GM04503 (cell line): ENCODE results near the gene HADHA.
"Not testable (repeated sequence)": the region's sequence is repeated elsewhere in the genome, so short reads cannot be mapped to it uniquely, and the experiment has no call there.

Experiments
- DNase-seq: peaks from one replicate; pipeline ENCODE4 v3.0.0-alpha.2; 2012; ENCODE audit warnings: low read depth

Gene HADHA

GRCh38 chr2:26173776-26174482, 70.5 kb downstream of the HADHA start:
- DNase-seq = no peak

GRCh38 chr2:26172871-26173775, 71.3 kb downstream of the HADHA start, which contains the start of gene GAREM2:
Gene GAREM2, plus strand, starts transcription at chr2:26173088. Its CDS starts 133 bp downstream, at chr2:26173221.
- DNase-seq = no peak

GRCh38 chr2:26172189-26172870, 72.1 kb downstream of the HADHA start:
- DNase-seq = no peak

GRCh38 chr2:26170795-26171194, 73.6 kb downstream of the HADHA start:
- DNase-seq = no peak

GRCh38 chr2:26169681-26170414, 74.6 kb downstream of the HADHA start:
- no peak for DNase-seq

GRCh38 chr2:26169226-26169625, 75.2 kb downstream of the HADHA start:
- DNase-seq = no peak

- DNase-seq = no peak
These were observed 75.6 kb downstream of the HADHA start for GRCh38 chr2:26168785-26169184.

GRCh38 chr2:26166541-26166940, 77.9 kb downstream of the HADHA start:
- not testable (repeated sequence) for DNase-seq

GRCh38 chr2:26165403-26165802, 79.0 kb downstream of the HADHA start:
- DNase-seq = no peak

- no peak for DNase-seq
These were observed 79.7 kb downstream of the HADHA start for GRCh38 chr2:26164641-26165211.

GRCh38 chr2:26164231-26164630, 80.2 kb downstream of the HADHA start:
- no peak for DNase-seq

GRCh38 chr2:26162963-26163362, 81.5 kb downstream of the HADHA start:
- no peak for DNase-seq

GRCh38 chr2:26161926-26162325, 82.5 kb downstream of the HADHA start:
- no peak for DNase-seq

GRCh38 chr2:26157580-26157979, 86.9 kb downstream of the HADHA start:
- DNase-seq = no peak

- no peak for DNase-seq
These were observed 94.2 kb downstream of the HADHA start for GRCh38 chr2:26150243-26150642.

GRCh38 chr2:26148501-26148900, 95.9 kb downstream of the HADHA start:
- no peak for DNase-seq

GRCh38 chr2:26144953-26145680, 99.3 kb downstream of the HADHA start:
- DNase-seq = peak; percentile 3

- DNase-seq = no peak
These were observed 100.4 kb downstream of the HADHA start for GRCh38 chr2:26144031-26144430.

- DNase-seq = no peak
These were observed 103.2 kb downstream of the HADHA start for GRCh38 chr2:26141145-26141769.
